OCI-LY1 (cell line): ENCODE data around the gene SAMD8.
"Not testable (repeated sequence)": the region's sequence is repeated elsewhere in the genome, so short reads cannot be mapped to it uniquely, and the experiment has no call there.

Experiments
- EZH2 ChIP-seq: fragments of 200-600 bp; sonication (generic), shearing (Covaris generic); IDR thresholded peaks from 2 replicates; pipeline ENCODE4 v1.8.0; 2017; ENCODE audit warnings: borderline replicate concordance, mixed run types, mild to moderate bottlenecking, antibody characterized with exemption, low read length, moderate library complexity, mixed read lengths
- TF ChIP-seq, protein P1 (sequence below): fragments of 200-600 bp; sonication (generic), shearing (Covaris generic); IDR thresholded peaks from 2 replicates; pipeline ENCODE4 v1.5.1; 2017; ENCODE audit warnings: mild to moderate bottlenecking, antibody characterized with exemption, low read length, moderate library complexity, mixed read lengths

DNA sequence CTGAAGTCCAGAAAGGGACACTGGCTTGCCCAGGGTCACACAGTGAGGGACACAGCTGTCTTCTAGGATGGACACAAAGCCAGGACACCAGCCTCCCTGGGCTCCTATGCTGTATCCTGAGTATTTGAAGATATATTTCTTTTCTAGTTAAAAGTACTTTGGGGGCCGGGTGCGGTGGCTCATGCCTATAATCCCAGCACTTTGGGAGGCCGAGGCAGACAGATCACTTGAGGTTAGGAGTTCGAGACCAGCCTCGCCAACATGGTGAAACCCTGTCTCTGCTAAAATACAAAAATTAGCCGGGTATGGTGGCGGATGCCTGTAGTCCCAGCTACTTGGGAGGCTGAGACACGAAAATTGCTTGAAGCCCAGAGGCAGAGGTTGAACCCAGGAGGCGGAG, 4.6 kb upstream of the SAMD8 start:
- TF ChIP-seq, protein P1, sequence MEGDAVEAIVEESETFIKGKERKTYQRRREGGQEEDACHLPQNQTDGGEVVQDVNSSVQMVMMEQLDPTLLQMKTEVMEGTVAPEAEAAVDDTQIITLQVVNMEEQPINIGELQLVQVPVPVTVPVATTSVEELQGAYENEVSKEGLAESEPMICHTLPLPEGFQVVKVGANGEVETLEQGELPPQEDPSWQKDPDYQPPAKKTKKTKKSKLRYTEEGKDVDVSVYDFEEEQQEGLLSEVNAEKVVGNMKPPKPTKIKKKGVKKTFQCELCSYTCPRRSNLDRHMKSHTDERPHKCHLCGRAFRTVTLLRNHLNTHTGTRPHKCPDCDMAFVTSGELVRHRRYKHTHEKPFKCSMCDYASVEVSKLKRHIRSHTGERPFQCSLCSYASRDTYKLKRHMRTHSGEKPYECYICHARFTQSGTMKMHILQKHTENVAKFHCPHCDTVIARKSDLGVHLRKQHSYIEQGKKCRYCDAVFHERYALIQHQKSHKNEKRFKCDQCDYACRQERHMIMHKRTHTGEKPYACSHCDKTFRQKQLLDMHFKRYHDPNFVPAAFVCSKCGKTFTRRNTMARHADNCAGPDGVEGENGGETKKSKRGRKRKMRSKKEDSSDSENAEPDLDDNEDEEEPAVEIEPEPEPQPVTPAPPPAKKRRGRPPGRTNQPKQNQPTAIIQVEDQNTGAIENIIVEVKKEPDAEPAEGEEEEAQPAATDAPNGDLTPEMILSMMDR = not testable (repeated sequence)
- TF ChIP-seq EZH2 = not testable (repeated sequence)
